AG09319 (cell line): ENCODE data around the gene BTBD10.
A peak's percentile ranks its signal among the peaks of the same experiment; 100 is the strongest.

Experiments
- DNase-seq: peaks from one replicate; pipeline ENCODE4 v3.0.0-alpha.2; 2010; ENCODE audit warnings: low read depth; ENCODE audit errors: extremely low read depth
- CTCF ChIP-seq: IDR thresholded peaks from 2 replicates; pipeline ENCODE4 v1.5.1; 2011; ENCODE audit warnings: low read depth, mild to moderate bottlenecking, inconsistent platforms, low read length, moderate library complexity

Gene BTBD10

GRCh38 chr11:13358596-13359270 lies 104.3 kb downstream of the BTBD10 start:
- DNase-seq, result no peak
- no peak for TF ChIP-seq CTCF

GRCh38 chr11:13357232-13357631 lies 105.8 kb downstream of the BTBD10 start:
- TF ChIP-seq CTCF, result no peak
- no peak for DNase-seq

- no peak for TF ChIP-seq CTCF
- no peak for DNase-seq
Observed at GRCh38 chr11:13355191-13355590, 107.8 kb downstream of the BTBD10 start.

GRCh38 chr11:13354335-13354734 lies 108.7 kb downstream of the BTBD10 start:
- DNase-seq, result no peak
- peak; percentile 4 for TF ChIP-seq CTCF

GRCh38 chr11:13352711-13353110 lies 110.3 kb downstream of the BTBD10 start:
- no peak for TF ChIP-seq CTCF
- DNase-seq, result no peak

GRCh38 chr11:13349581-13349980 lies 113.4 kb downstream of the BTBD10 start:
- no peak for DNase-seq
- TF ChIP-seq CTCF, result no peak

- TF ChIP-seq CTCF, result no peak
- DNase-seq, result no peak
Observed at GRCh38 chr11:13349046-13349445, 114.0 kb downstream of the BTBD10 start.
